Inferior parietal cortex (tissue), 1 donor: Measurements from ENCODE around the gene PLEK2.
"Not testable (repeated sequence)": the region's sequence is repeated elsewhere in the genome, so short reads cannot be mapped to it uniquely, and the experiment has no call there.

Source experiments
- DNase-seq: peaks from one replicate; pipeline ENCODE4 v3.0.0-alpha.2; 2016; ENCODE audit errors: extremely low spot score

The PLEK2 gene

GRCh38 chr14:67429510-67430205 is 17.7 kb upstream of the PLEK2 start:
- no peak for DNase-seq

GRCh38 chr14:67428501-67429031 is 16.6 kb upstream of the PLEK2 start:
- DNase-seq, result no peak

GRCh38 chr14:67426983-67427606 is 15.1 kb upstream of the PLEK2 start:
- DNase-seq, result peak; percentile 87

GRCh38 chr14:67426161-67426560 is 14.2 kb upstream of the PLEK2 start:
- no peak for DNase-seq

- DNase-seq, result no peak
These were observed 13.6 kb upstream of the PLEK2 start for GRCh38 chr14:67425608-67426007.

GRCh38 chr14:67424539-67424938 is 12.6 kb upstream of the PLEK2 start:
- no peak for DNase-seq

GRCh38 chr14:67423424-67423823 is 11.5 kb upstream of the PLEK2 start:
- DNase-seq, result no peak

GRCh38 chr14:67421356-67422224 is 9.6 kb upstream of the PLEK2 start:
- no peak for DNase-seq

- DNase-seq, result no peak
These were observed 8.3 kb upstream of the PLEK2 start for GRCh38 chr14:67420102-67420739.

GRCh38 chr14:67418401-67419191 is 6.6 kb upstream of the PLEK2 start:
- DNase-seq, result no peak

- DNase-seq, result no peak
These were observed 5.7 kb upstream of the PLEK2 start for GRCh38 chr14:67417633-67418032.

- no peak for DNase-seq
These were observed 4.8 kb upstream of the PLEK2 start for GRCh38 chr14:67416810-67417209.

GRCh38 chr14:67416085-67416484 is 4.1 kb upstream of the PLEK2 start:
- no peak for DNase-seq

GRCh38 chr14:67415610-67416009 is 3.6 kb upstream of the PLEK2 start:
- not testable (repeated sequence) for DNase-seq

- DNase-seq, result no peak
These were observed 2.1 kb upstream of the PLEK2 start for GRCh38 chr14:67413806-67414769.

GRCh38 chr14:67411370-67411769 is 595 bp downstream of the PLEK2 start:
- no peak for DNase-seq

- no peak for DNase-seq
These were observed 1.7 kb downstream of the PLEK2 start for GRCh38 chr14:67410313-67410712.

GRCh38 chr14:67409461-67409860 is 2.5 kb downstream of the PLEK2 start:
- no peak for DNase-seq

GRCh38 chr14:67408122-67408801 is 3.7 kb downstream of the PLEK2 start:
- not testable (repeated sequence) for DNase-seq
